ENCODE results near the gene TTLL11.

The TTLL11 gene

GRCh38 chr9:121780177-121781040 is 312.7 kb downstream of the TTLL11 start:
- DNase-seq = no peak

- DNase-seq = no peak
Observed at GRCh38 chr9:121779381-121780117, 313.6 kb downstream of the TTLL11 start.

GRCh38 chr9:121778252-121779225 is 314.6 kb downstream of the TTLL11 start:
- no peak for DNase-seq

GRCh38 chr9:121776739-121777637 is 316.1 kb downstream of the TTLL11 start:
- DNase-seq = no peak

- no peak for DNase-seq
Observed at GRCh38 chr9:121776001-121776738, 316.9 kb downstream of the TTLL11 start.

- DNase-seq = no peak
Observed at GRCh38 chr9:121774715-121775613, 318.1 kb downstream of the TTLL11 start.

GRCh38 chr9:121773954-121774714 is 319.0 kb downstream of the TTLL11 start:
- no peak for DNase-seq

GRCh38 chr9:121773286-121773953 is 319.7 kb downstream of the TTLL11 start:
- DNase-seq = no peak

- no peak for DNase-seq
Observed at GRCh38 chr9:121772600-121773285, 320.4 kb downstream of the TTLL11 start.

Measured in CD4-positive, alpha-beta T cell treated with Interleukin-21 for 1 hour (primary cell).